ENCODE data around the gene AIG1.

DNA sequence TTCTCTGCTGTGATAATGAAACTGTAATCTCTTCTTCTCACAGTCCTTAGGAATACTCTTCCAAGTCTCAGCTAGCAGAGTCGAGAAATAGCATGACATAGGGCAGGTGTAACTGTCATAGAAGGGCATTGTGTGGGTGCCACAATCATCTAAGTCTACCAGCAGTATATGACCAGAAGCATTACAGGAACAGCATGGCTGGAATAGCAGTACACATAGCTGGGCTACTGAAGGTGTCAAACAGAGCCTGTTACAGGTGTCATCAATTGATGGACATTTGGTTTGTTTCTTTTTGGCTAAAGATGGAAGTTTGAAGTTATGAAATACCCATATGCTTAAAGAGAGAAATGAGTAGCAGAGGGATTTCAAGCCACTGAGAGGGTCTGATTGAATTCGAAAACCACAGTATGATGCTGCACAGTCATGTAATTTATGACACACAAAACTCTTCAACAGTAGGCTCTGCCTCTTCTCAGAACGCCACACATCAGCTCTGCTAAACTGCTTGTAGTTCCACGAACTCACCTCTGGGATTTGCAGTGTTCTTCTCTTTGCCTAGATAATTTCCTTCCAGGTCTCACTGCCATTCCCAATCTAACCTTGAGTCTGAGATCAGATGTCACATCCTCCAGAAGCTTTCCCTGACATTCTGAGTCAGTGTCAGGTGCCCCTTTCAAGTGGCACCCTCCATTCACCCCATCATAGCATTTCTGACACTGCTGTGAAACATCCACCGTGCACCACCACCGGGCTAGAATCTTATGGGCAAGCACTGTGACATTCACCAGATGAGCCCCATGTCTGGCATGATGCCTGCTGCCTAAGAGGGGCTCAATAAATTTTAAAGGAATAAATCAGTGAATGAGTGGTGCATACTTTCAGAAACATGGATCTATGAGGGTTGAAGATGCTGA, 238.8 kb downstream of the AIG1 start:
- TF ChIP-seq, protein P1, sequence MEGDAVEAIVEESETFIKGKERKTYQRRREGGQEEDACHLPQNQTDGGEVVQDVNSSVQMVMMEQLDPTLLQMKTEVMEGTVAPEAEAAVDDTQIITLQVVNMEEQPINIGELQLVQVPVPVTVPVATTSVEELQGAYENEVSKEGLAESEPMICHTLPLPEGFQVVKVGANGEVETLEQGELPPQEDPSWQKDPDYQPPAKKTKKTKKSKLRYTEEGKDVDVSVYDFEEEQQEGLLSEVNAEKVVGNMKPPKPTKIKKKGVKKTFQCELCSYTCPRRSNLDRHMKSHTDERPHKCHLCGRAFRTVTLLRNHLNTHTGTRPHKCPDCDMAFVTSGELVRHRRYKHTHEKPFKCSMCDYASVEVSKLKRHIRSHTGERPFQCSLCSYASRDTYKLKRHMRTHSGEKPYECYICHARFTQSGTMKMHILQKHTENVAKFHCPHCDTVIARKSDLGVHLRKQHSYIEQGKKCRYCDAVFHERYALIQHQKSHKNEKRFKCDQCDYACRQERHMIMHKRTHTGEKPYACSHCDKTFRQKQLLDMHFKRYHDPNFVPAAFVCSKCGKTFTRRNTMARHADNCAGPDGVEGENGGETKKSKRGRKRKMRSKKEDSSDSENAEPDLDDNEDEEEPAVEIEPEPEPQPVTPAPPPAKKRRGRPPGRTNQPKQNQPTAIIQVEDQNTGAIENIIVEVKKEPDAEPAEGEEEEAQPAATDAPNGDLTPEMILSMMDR (IDR thresholded peaks at IDR 0.05; ENCODE audit: poor library complexity) = no peak
- no peak for TF ChIP-seq EZH2 (IDR thresholded peaks at IDR 0.05; ENCODE audit: borderline replicate concordance)

Data from hepatocyte (in vitro differentiated cells).